SK-N-SH treated with all-trans-retinoic acid at 6 μM for 48 hours (cell line): ENCODE measurements around the gene MEP1B.

ENCODE experiments used
- ATAC-seq: fragments of 200-7000 bp; cut with Tn5 transposase; 3 replicates; pipeline ENCODE4 v1.9.1; 2020; ENCODE audit warnings: mild to moderate bottlenecking, moderate library complexity
- ARNTL ChIP-seq: fragments of 450-650 bp; formaldehyde crosslinking; IDR thresholded peaks from 2 replicates; pipeline ENCODE4 v1.5.0; 2020; ENCODE audit warnings: low read depth, mild to moderate bottlenecking, moderate library complexity, borderline replicate concordance
- BACH2 ChIP-seq: fragments of 250-450 bp; sonication (Bioruptor Pico); IDR thresholded peaks from 2 replicates; pipeline ENCODE4 v1.9.0; 2021; ENCODE audit warnings: mild to moderate bottlenecking, borderline replicate concordance
- CREB5 ChIP-seq: fragments of 250-450 bp; sonication (Bioruptor Pico); IDR thresholded peaks from 2 replicates; pipeline ENCODE4 v1.5.1; 2020; ENCODE audit warnings: low read depth, mild to moderate bottlenecking, moderate library complexity
- CSDC2 ChIP-seq: fragments of 250-450 bp; sonication (Bioruptor Pico); IDR thresholded peaks from 2 replicates; pipeline ENCODE4 v1.5.0; 2020; ENCODE audit warnings: mild to moderate bottlenecking, moderate library complexity
- ESRRG ChIP-seq: fragments of 250-450 bp; sonication (Bioruptor Pico); IDR thresholded peaks from 2 replicates; pipeline ENCODE4 v1.6.1; 2021; ENCODE audit warnings: mild to moderate bottlenecking
- GLIS3 ChIP-seq: fragments of 250-450 bp; sonication (Bioruptor Pico); IDR thresholded peaks from 2 replicates; pipeline ENCODE4 v1.5.0; 2020; ENCODE audit warnings: mild to moderate bottlenecking, moderate library complexity
- OSR1 ChIP-seq: fragments of 250-450 bp; sonication (Bioruptor Pico); IDR thresholded peaks from 2 replicates; pipeline ENCODE4 v1.8.0; 2022; ENCODE audit warnings: moderate library complexity, mild to moderate bottlenecking, inconsistent platforms
- PPARA ChIP-seq: fragments of 250-450 bp; sonication (Bioruptor Pico); IDR thresholded peaks from 2 replicates; pipeline ENCODE4 v1.5.0; 2020; ENCODE audit warnings: mild to moderate bottlenecking, borderline replicate concordance
- RARB ChIP-seq: fragments of 250-450 bp; sonication (Bioruptor Pico); IDR thresholded peaks from 2 replicates; pipeline ENCODE4 v1.8.0; 2021; ENCODE audit warnings: mild to moderate bottlenecking, moderate library complexity
- SNAI2 ChIP-seq: fragments of 250-450 bp; sonication (Bioruptor Pico); IDR thresholded peaks from 2 replicates; pipeline ENCODE4 v1.5.0; 2020; ENCODE audit warnings: mild to moderate bottlenecking, moderate library complexity
- TCF4 ChIP-seq: fragments of 250-450 bp; sonication (Bioruptor Pico); IDR thresholded peaks from 2 replicates; pipeline ENCODE4 v1.8.0; 2021; ENCODE audit warnings: mild to moderate bottlenecking, moderate library complexity, borderline replicate concordance
- ZC3H10 ChIP-seq: fragments of 250-450 bp; sonication (Bioruptor Pico); IDR thresholded peaks from 2 replicates; pipeline ENCODE4 v1.5.1; 2021; ENCODE audit warnings: mild to moderate bottlenecking, moderate library complexity
- ZFP3 ChIP-seq: fragments of 250-450 bp; sonication (Bioruptor Pico); IDR thresholded peaks from 2 replicates; pipeline ENCODE4 v1.5.0; 2020; ENCODE audit warnings: mild to moderate bottlenecking, moderate library complexity
- ZFP30 ChIP-seq: fragments of 450-650 bp; formaldehyde crosslinking; IDR thresholded peaks from 2 replicates; pipeline ENCODE4 v1.5.0; 2022; ENCODE audit warnings: mild to moderate bottlenecking, moderate library complexity
- ZNF70 ChIP-seq: fragments of 450-650 bp; formaldehyde crosslinking; IDR thresholded peaks from 2 replicates; pipeline ENCODE4 v1.5.0; 2020; ENCODE audit warnings: mild to moderate bottlenecking, moderate library complexity
- ZNF8 ChIP-seq: fragments of 450-650 bp; formaldehyde crosslinking; IDR thresholded peaks from 2 replicates; pipeline ENCODE4 v1.5.0; 2020; ENCODE audit warnings: mild to moderate bottlenecking, moderate library complexity
- TF ChIP-seq, protein P1 (sequence below): fragments of 250-450 bp; sonication (Bioruptor Pico); IDR thresholded peaks from 2 replicates; pipeline ENCODE4 v1.5.1; 2021; ENCODE audit warnings: mild to moderate bottlenecking, moderate library complexity
- TF ChIP-seq, protein P2 (sequence below): fragments of 250-450 bp; sonication (Bioruptor Pico); IDR thresholded peaks from 2 replicates; pipeline ENCODE4 v1.5.0; 2020; ENCODE audit warnings: mild to moderate bottlenecking, moderate library complexity
- TF ChIP-seq, protein P3 (sequence below): fragments of 250-450 bp; sonication (Bioruptor Pico); IDR thresholded peaks from 2 replicates; pipeline ENCODE4 v1.8.0; 2020; ENCODE audit warnings: mild to moderate bottlenecking, moderate library complexity, borderline replicate concordance

The MEP1B gene

GRCh38 chr18:32190209-32190608 is 370 bp downstream of the MEP1B start (continued):
- TF ChIP-seq, protein P1, sequence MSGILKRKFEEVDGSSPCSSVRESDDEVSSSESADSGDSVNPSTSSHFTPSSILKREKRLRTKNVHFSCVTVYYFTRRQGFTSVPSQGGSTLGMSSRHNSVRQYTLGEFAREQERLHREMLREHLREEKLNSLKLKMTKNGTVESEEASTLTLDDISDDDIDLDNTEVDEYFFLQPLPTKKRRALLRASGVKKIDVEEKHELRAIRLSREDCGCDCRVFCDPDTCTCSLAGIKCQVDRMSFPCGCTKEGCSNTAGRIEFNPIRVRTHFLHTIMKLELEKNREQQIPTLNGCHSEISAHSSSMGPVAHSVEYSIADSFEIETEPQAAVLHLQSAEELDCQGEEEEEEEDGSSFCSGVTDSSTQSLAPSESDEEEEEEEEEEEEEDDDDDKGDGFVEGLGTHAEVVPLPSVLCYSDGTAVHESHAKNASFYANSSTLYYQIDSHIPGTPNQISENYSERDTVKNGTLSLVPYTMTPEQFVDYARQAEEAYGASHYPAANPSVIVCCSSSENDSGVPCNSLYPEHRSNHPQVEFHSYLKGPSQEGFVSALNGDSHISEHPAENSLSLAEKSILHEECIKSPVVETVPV = no peak
- TF ChIP-seq CREB5 (CRISPR knock-in tag) = no peak
- TF ChIP-seq ZFP30 = no peak
- TF ChIP-seq, protein P2, sequence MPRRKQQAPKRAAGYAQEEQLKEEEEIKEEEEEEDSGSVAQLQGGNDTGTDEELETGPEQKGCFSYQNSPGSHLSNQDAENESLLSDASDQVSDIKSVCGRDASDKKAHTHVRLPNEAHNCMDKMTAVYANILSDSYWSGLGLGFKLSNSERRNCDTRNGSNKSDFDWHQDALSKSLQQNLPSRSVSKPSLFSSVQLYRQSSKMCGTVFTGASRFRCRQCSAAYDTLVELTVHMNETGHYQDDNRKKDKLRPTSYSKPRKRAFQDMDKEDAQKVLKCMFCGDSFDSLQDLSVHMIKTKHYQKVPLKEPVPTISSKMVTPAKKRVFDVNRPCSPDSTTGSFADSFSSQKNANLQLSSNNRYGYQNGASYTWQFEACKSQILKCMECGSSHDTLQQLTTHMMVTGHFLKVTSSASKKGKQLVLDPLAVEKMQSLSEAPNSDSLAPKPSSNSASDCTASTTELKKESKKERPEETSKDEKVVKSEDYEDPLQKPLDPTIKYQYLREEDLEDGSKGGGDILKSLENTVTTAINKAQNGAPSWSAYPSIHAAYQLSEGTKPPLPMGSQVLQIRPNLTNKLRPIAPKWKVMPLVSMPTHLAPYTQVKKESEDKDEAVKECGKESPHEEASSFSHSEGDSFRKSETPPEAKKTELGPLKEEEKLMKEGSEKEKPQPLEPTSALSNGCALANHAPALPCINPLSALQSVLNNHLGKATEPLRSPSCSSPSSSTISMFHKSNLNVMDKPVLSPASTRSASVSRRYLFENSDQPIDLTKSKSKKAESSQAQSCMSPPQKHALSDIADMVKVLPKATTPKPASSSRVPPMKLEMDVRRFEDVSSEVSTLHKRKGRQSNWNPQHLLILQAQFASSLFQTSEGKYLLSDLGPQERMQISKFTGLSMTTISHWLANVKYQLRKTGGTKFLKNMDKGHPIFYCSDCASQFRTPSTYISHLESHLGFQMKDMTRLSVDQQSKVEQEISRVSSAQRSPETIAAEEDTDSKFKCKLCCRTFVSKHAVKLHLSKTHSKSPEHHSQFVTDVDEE (CRISPR knock-in tag) = no peak

DNA sequence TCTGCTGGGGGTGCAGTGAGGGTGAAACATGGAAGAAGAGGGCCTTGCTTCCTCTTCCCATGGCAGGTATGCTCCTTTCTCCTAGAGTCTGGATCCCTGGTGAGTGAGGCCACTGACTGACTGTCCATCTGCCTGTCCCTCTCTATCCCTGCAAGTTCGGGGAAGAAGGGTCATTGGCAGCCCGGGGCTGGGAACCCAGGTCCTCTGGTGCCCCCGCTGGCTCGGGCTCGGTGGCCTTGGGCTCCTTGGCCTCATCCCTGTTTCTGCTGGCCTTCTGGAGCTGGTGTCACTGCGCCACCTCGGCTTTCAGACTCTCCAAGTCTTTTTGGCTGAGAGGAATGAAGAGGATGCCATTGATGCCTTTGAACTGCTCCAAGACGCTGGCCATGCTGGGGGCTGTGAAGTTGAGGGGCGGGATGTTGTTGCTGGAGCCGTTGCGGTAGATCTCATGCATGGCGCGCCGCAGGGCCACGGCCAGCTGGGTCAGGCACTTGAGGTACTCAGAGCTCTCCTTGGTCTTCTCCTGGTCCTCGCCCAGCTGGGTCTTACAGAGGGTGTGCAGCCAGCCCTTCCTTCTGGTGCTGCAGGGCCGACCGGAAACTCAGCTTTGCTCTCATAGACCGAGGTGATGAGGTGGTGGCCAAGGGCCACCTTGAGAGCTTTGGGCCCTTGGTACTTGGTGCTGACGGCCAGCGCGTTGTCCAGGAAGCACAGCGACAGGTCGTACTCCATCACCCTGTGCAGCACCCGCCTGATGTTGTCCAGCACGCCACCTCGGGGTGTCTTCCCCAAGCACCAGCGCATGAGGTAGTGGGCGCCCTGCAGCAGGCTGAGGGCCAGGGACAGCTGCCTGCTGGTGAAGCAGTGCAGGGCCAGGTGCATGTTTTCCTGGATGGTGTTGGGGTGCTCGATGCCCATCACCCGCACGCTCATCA is 6.3 kb downstream of the MEP1B start:
- ATAC-seq = no peak
- TF ChIP-seq SNAI2 (CRISPR knock-in tag) = no peak
- no peak for TF ChIP-seq ZFP3 (CRISPR knock-in tag)
- no peak for TF ChIP-seq BACH2 (CRISPR knock-in tag)
- TF ChIP-seq ZC3H10 (CRISPR knock-in tag) = no peak
- TF ChIP-seq, protein P2 (CRISPR knock-in tag) = no peak
- no peak for TF ChIP-seq CREB5 (CRISPR knock-in tag)
- TF ChIP-seq RARB (CRISPR knock-in tag) = no peak
- TF ChIP-seq ZFP30 = no peak
- no peak for TF ChIP-seq OSR1 (CRISPR knock-in tag)
- TF ChIP-seq, protein P3, sequence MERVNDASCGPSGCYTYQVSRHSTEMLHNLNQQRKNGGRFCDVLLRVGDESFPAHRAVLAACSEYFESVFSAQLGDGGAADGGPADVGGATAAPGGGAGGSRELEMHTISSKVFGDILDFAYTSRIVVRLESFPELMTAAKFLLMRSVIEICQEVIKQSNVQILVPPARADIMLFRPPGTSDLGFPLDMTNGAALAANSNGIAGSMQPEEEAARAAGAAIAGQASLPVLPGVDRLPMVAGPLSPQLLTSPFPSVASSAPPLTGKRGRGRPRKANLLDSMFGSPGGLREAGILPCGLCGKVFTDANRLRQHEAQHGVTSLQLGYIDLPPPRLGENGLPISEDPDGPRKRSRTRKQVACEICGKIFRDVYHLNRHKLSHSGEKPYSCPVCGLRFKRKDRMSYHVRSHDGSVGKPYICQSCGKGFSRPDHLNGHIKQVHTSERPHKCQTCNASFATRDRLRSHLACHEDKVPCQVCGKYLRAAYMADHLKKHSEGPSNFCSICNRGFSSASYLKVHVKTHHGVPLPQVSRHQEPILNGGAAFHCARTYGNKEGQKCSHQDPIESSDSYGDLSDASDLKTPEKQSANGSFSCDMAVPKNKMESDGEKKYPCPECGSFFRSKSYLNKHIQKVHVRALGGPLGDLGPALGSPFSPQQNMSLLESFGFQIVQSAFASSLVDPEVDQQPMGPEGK (CRISPR knock-in tag) = no peak
- no peak for TF ChIP-seq ZNF8
- TF ChIP-seq ESRRG (CRISPR knock-in tag) = no peak
- TF ChIP-seq PPARA = no peak
- TF ChIP-seq GLIS3 (CRISPR knock-in tag) = no peak
- no peak for TF ChIP-seq CSDC2 (CRISPR knock-in tag)
- no peak for TF ChIP-seq ZNF70 (CRISPR knock-in tag)
- TF ChIP-seq ARNTL = no peak
- TF ChIP-seq TCF4 (CRISPR knock-in tag) = no peak
